ENCODE results near the gene ZNG1E.
"Not testable (repeated sequence)": the region's sequence is repeated elsewhere in the genome, so short reads cannot be mapped to it uniquely, and the experiment has no call there.

ZNG1E gene

GRCh38 chr9:65675589-65676021 is at the start of gene ZNG1E:
Gene ZNG1E (plus strand): TSS chr9:65675928. CDS start chr9:65675977, 49 bp downstream.
- DNase-seq (ENCODE audit: low read depth in 2 of 2), result not testable (repeated sequence)

GRCh38 chr9:65673579-65673978 is 2.1 kb upstream of the ZNG1E start:
- DNase-seq (ENCODE audit: low read depth in 2 of 2), result not testable (repeated sequence)

GRCh38 chr9:65675018-65675417 is 710 bp upstream of the ZNG1E start:
- not testable (repeated sequence) for DNase-seq (ENCODE audit: low read depth in 2 of 2)

GRCh38 chr9:65676389-65676788 is 661 bp downstream of the ZNG1E start:
- DNase-seq (ENCODE audit: low read depth in 2 of 2), result not testable (repeated sequence)

GRCh38 chr9:65678533-65678932 is 2.8 kb downstream of the ZNG1E start:
- DNase-seq (ENCODE audit: low read depth in 2 of 2), result not testable (repeated sequence)

- not testable (repeated sequence) for DNase-seq (ENCODE audit: low read depth in 2 of 2)
Measured at GRCh38 chr9:65703550-65703949, 27.8 kb downstream of the ZNG1E start.

- not testable (repeated sequence) for DNase-seq (ENCODE audit: low read depth in 2 of 2)
Measured at GRCh38 chr9:65714445-65714844, 38.7 kb downstream of the ZNG1E start.

- not testable (repeated sequence) for DNase-seq (ENCODE audit: low read depth in 2 of 2)
Measured at GRCh38 chr9:65737096-65737564, 61.4 kb downstream of the ZNG1E start, which contains the start of gene FOXD4L4. Gene FOXD4L4 (plus strand): TSS chr9:65737146. CDS start chr9:65737146, 0 bp downstream.

- DNase-seq (ENCODE audit: low read depth in 2 of 2), result not testable (repeated sequence)
Measured at GRCh38 chr9:65738133-65738532, 62.4 kb downstream of the ZNG1E start.

All from fibroblast of skin of left quadriceps (primary cell).